ENCODE measurements around the gene SRCIN1.

SRCIN1 gene

GRCh38 chr17:38560503-38561318, 45.0 kb downstream of the SRCIN1 start:
- TF ChIP-seq, protein P1, sequence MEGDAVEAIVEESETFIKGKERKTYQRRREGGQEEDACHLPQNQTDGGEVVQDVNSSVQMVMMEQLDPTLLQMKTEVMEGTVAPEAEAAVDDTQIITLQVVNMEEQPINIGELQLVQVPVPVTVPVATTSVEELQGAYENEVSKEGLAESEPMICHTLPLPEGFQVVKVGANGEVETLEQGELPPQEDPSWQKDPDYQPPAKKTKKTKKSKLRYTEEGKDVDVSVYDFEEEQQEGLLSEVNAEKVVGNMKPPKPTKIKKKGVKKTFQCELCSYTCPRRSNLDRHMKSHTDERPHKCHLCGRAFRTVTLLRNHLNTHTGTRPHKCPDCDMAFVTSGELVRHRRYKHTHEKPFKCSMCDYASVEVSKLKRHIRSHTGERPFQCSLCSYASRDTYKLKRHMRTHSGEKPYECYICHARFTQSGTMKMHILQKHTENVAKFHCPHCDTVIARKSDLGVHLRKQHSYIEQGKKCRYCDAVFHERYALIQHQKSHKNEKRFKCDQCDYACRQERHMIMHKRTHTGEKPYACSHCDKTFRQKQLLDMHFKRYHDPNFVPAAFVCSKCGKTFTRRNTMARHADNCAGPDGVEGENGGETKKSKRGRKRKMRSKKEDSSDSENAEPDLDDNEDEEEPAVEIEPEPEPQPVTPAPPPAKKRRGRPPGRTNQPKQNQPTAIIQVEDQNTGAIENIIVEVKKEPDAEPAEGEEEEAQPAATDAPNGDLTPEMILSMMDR (IDR thresholded peaks at IDR 0.05) = no peak
- no peak for TF ChIP-seq ZFX (IDR thresholded peaks at IDR 0.05; ENCODE audit: borderline replicate concordance)
- no peak overlapping the region for H3K27ac ChIP-seq

- H3K27ac ChIP-seq = peak overlapping the region; percentile 80
- TF ChIP-seq, protein P1 (IDR thresholded peaks at IDR 0.05) = no peak
- no peak for TF ChIP-seq ZFX (IDR thresholded peaks at IDR 0.05; ENCODE audit: borderline replicate concordance)
These were observed 45.9 kb downstream of the SRCIN1 start for GRCh38 chr17:38559880-38560230.

- peak overlapping the region; percentile 80 for H3K27ac ChIP-seq
- no peak for TF ChIP-seq ZFX (IDR thresholded peaks at IDR 0.05; ENCODE audit: borderline replicate concordance)
- TF ChIP-seq, protein P1 (IDR thresholded peaks at IDR 0.05) = peak; percentile 57
These were observed 46.5 kb downstream of the SRCIN1 start for GRCh38 chr17:38559051-38559879.

GRCh38 chr17:38558728-38559050, 47.1 kb downstream of the SRCIN1 start:
- TF ChIP-seq, protein P1 (IDR thresholded peaks at IDR 0.05) = no peak
- TF ChIP-seq ZFX (IDR thresholded peaks at IDR 0.05; ENCODE audit: borderline replicate concordance) = no peak
- peak overlapping the region; percentile 80 for H3K27ac ChIP-seq

- no peak for TF ChIP-seq ZFX (IDR thresholded peaks at IDR 0.05; ENCODE audit: borderline replicate concordance)
- TF ChIP-seq, protein P1 (IDR thresholded peaks at IDR 0.05) = peak; percentile 97
- peak overlapping the region; percentile 80 for H3K27ac ChIP-seq
These were observed 47.7 kb downstream of the SRCIN1 start for GRCh38 chr17:38557836-38558727.

DNA sequence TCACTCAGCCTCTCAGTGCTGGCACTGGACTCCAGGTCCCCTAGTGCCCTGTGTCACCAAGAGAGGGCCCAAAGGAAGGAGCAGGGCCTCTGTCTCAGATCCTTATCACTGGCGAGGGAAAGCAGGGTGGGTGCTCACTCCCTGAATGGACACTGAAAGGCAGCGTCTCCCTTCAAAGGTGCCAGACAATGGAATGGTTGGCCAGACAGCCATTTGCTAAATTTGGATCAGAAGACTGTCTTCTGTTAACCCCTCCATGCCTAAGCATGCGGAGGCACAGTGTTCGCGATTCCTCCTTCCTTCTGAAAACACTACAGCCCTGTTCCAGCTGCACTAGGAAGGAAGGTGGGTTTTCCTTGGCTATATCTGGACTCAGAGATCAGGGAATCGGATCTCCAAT, 48.4 kb downstream of the SRCIN1 start:
- H3K27ac ChIP-seq = no peak overlapping the region
- TF ChIP-seq ZFX (IDR thresholded peaks at IDR 0.05; ENCODE audit: borderline replicate concordance) = no peak
- TF ChIP-seq, protein P1 (IDR thresholded peaks at IDR 0.05) = no peak

All from 22Rv1 (cell line).